ENCODE measurements around the gene EDIL3. TPM values are rescaled to one million over a fixed set of nuclear protein-coding genes. Genes with fewer than 3 reads are reported as not detected.

EDIL3 gene
- total RNA-seq, 2 experiments from 2014 or later: not detected

DNA sequence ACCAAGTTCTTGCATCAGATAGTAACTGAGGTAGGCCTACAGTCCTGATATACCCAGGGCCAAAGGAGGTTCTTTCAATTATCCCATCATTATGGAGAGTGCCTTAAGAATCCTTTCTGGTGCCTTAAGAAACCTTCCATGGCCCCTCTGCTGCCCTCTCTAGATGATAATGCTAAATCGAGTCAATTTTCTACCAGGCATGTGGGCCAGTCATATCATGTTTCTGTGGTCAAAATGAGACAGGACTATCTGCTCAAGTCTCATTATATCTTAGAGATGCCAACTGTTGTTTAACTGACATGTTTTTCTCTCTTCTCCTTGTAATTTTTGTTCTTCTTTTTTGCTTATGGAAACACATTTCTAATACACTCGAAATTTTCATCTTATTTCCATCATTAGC lies 127.6 kb downstream of the EDIL3 start:
- TF ChIP-seq, protein P1, sequence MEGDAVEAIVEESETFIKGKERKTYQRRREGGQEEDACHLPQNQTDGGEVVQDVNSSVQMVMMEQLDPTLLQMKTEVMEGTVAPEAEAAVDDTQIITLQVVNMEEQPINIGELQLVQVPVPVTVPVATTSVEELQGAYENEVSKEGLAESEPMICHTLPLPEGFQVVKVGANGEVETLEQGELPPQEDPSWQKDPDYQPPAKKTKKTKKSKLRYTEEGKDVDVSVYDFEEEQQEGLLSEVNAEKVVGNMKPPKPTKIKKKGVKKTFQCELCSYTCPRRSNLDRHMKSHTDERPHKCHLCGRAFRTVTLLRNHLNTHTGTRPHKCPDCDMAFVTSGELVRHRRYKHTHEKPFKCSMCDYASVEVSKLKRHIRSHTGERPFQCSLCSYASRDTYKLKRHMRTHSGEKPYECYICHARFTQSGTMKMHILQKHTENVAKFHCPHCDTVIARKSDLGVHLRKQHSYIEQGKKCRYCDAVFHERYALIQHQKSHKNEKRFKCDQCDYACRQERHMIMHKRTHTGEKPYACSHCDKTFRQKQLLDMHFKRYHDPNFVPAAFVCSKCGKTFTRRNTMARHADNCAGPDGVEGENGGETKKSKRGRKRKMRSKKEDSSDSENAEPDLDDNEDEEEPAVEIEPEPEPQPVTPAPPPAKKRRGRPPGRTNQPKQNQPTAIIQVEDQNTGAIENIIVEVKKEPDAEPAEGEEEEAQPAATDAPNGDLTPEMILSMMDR (conservative IDR thresholded peaks at IDR 0.05; ENCODE audit: low read length): no peak
- TF ChIP-seq EZH2phosphoT487 (IDR thresholded peaks at IDR 0.05; ENCODE audit: borderline replicate concordance, low read depth, low read length): no peak
- Histone ChIP-seq H2AFZ (ENCODE audit: low read length) (no peak overlapping the region), H3K27ac (ENCODE audit: low read depth, low read length, poor library complexity, severe bottlenecking) (no peak overlapping the region), H3K36me3 (ENCODE audit: insufficient read depth, low read length) (no peaks in the 10 kb centered on the region), H3K4me3 (ENCODE audit: low read depth, low read length, poor library complexity, severe bottlenecking) (no peak overlapping the region), H3K9me2 (ENCODE audit: insufficient read depth, low read length) (no peaks in the 10 kb centered on the region), H3K9me3 (ENCODE audit: low read length) (no peaks in the 10 kb centered on the region), H3K79me2 (ENCODE audit: insufficient read depth, low read depth, low read length) (no peaks in the 10 kb centered on the region), H4K20me1 (ENCODE audit: insufficient read depth, low read length) (no peaks in the 10 kb centered on the region), H3K4me1 (ENCODE audit: insufficient read depth, low read length, poor library complexity, severe bottlenecking) (no peaks in the 10 kb centered on the region), H3K4me2 (ENCODE audit: low read length) (no peak overlapping the region)
- BruUV-seq (replicated peaks): no TSS peak
- DNase-seq (ENCODE audit: low spot score): no peak
- CTCF ChIA-PET (ENCODE audit: unreplicated experiment): no interaction called here
- POLR2A ChIA-PET: interaction anchor here (0.6 kb wide), 1 partner anchor 16 kb away, joined by 3 read pairs; no protein-coding TSS in a partner anchor
- intact Hi-C loops (cut with micrococcal nuclease; ENCODE audit: unreplicated experiment): loop anchor here (5.0 kb wide), 1 partner anchor 535 kb away; the partner anchor contains the start of gene HAPLN1

DNA sequence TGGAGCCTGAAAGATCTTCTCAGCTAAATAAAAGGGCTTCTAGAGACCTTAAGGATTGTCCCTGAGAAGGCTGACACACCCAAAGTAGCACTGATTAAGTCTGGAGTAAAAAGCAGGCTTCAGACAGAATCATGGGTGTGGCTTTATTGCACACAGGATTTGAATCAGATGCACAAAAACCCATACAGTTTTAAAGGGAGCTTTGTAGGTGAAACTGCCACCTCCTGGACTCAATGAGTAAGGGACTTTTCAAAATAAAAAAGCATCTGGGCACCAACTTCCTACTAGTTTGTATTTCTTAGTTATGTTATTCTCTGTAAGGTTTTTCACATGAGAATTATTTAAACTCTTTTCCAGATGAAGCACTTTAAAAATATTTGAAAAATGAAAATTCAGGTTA lies 129.4 kb downstream of the EDIL3 start:
- H3K4me1 ChIP-seq (ENCODE audit: insufficient read depth, low read length, poor library complexity, severe bottlenecking): no peaks in the 10 kb centered on the region
- ChIA-PET CTCF (ENCODE audit: unreplicated experiment) (no interaction called here), POLR2A (interaction anchor here (0.6 kb wide), 1 partner anchor 807 kb away, joined by 3 read pairs; no protein-coding TSS in a partner anchor)
- H3K9me3 ChIP-seq (ENCODE audit: low read length): no peaks in the 10 kb centered on the region
- no TSS peak for BruUV-seq (replicated peaks)
- H3K36me3 ChIP-seq (ENCODE audit: insufficient read depth, low read length): no peaks in the 10 kb centered on the region
- intact Hi-C loops (cut with micrococcal nuclease; ENCODE audit: unreplicated experiment): loop anchor here (5.0 kb wide), 1 partner anchor 533 kb away; the partner anchor contains the start of gene HAPLN1
- no peak overlapping the region for H3K27ac ChIP-seq (ENCODE audit: low read depth, low read length, poor library complexity, severe bottlenecking)
- H3K4me2 ChIP-seq (ENCODE audit: low read length): no peak overlapping the region
- peak; percentile 10 for DNase-seq (ENCODE audit: low spot score)
- no peak overlapping the region for H3K4me3 ChIP-seq (ENCODE audit: low read depth, low read length, poor library complexity, severe bottlenecking)
- no peaks in the 10 kb centered on the region for H3K9me2 ChIP-seq (ENCODE audit: insufficient read depth, low read length)
- TF ChIP-seq, protein P1 (conservative IDR thresholded peaks at IDR 0.05; ENCODE audit: low read length): peak; percentile 60
- no peak for TF ChIP-seq EZH2phosphoT487 (IDR thresholded peaks at IDR 0.05; ENCODE audit: borderline replicate concordance, low read depth, low read length)
- H3K79me2 ChIP-seq (ENCODE audit: insufficient read depth, low read depth, low read length): no peaks in the 10 kb centered on the region
- no peaks in the 10 kb centered on the region for H4K20me1 ChIP-seq (ENCODE audit: insufficient read depth, low read length)
- no peak overlapping the region for H2AFZ ChIP-seq (ENCODE audit: low read length)

GRCh38 chr5:84253946-84254345 lies 130.7 kb downstream of the EDIL3 start:
- Histone ChIP-seq H3K9me2 (ENCODE audit: insufficient read depth, low read length) (no peaks in the 10 kb centered on the region), H3K27ac (ENCODE audit: low read depth, low read length, poor library complexity, severe bottlenecking) (no peak overlapping the region), H3K36me3 (ENCODE audit: insufficient read depth, low read length) (no peaks in the 10 kb centered on the region), H4K20me1 (ENCODE audit: insufficient read depth, low read length) (no peaks in the 10 kb centered on the region), H3K4me1 (ENCODE audit: insufficient read depth, low read length, poor library complexity, severe bottlenecking) (no peaks in the 10 kb centered on the region), H2AFZ (ENCODE audit: low read length) (no peak overlapping the region), H3K4me2 (ENCODE audit: low read length) (no peak overlapping the region), H3K79me2 (ENCODE audit: insufficient read depth, low read depth, low read length) (no peaks in the 10 kb centered on the region), H3K9me3 (ENCODE audit: low read length) (no peaks in the 10 kb centered on the region), H3K4me3 (ENCODE audit: low read depth, low read length, poor library complexity, severe bottlenecking) (no peak overlapping the region)
- intact Hi-C loops (cut with micrococcal nuclease; ENCODE audit: unreplicated experiment): no loop called here
- no TSS peak for BruUV-seq (replicated peaks)
- CTCF ChIA-PET (ENCODE audit: unreplicated experiment): no interaction called here
- POLR2A ChIA-PET: no interaction called here
- no peak for DNase-seq (ENCODE audit: low spot score)
- TF ChIP-seq EZH2phosphoT487 (IDR thresholded peaks at IDR 0.05; ENCODE audit: borderline replicate concordance, low read depth, low read length): no peak
- TF ChIP-seq, protein P1 (conservative IDR thresholded peaks at IDR 0.05; ENCODE audit: low read length): no peak
